Spleen (tissue), 11 donors: Measurements from ENCODE around the gene NUP98. TPM values are rescaled to one million over a fixed set of nuclear protein-coding genes. Genes with fewer than 3 reads are reported as not detected.

Experiments
- DNase-seq: peaks from one replicate; pipeline ENCODE4 v3.0.0-alpha.2; 2020
- H3K27ac ChIP-seq, 8 donors: fragments of 200-600 bp; sonication (generic) in 7 of 8; 1 replicate in 4 of 8; 2 replicates in 4 of 8; pipeline versions ENCODE4 v1.5.0 to v1.8.0; 2016 to 2021; ENCODE audit warnings: inconsistent platforms in 4 of 8, mild to moderate bottlenecking in 4 of 8, moderate library complexity in 1 of 8
- H3K27me3 ChIP-seq, 7 donors: fragments of 200-600 bp; sonication (generic) in 6 of 7; replicated peaks in 1 of 7; 1 replicate in 4 of 7; 2 replicates in 3 of 7; pipeline versions ENCODE4 v1.5.0 to v1.8.0; 2016 to 2021; ENCODE audit warnings: inconsistent platforms in 3 of 7, mild to moderate bottlenecking in 1 of 7
- H3K36me3 ChIP-seq, 6 donors: fragments of 200-600 bp; sonication (generic) in 5 of 6; 1 replicate in 4 of 6; 2 replicates in 2 of 6; pipeline versions ENCODE4 v1.5.0 to v1.8.0; 2016 to 2021; ENCODE audit warnings: inconsistent platforms in 2 of 6
- H3K4me1 ChIP-seq, 6 donors: fragments of 200-600 bp; sonication (generic) in 5 of 6; 1 replicate in 3 of 6; 2 replicates in 3 of 6; pipeline versions ENCODE4 v1.5.0 to v1.8.0; 2016 to 2021; ENCODE audit warnings: inconsistent platforms in 3 of 6
- H3K4me3 ChIP-seq, 8 donors: fragments of 200-600 bp; sonication (generic) in 7 of 8; 1 replicate in 4 of 8; 2 replicates in 4 of 8; pipeline versions ENCODE4 v1.5.0 to v1.8.0; 2016 to 2021; ENCODE audit warnings: inconsistent platforms in 4 of 8, mild to moderate bottlenecking in 4 of 8, moderate library complexity in 2 of 8
- H3K9me3 ChIP-seq, 8 donors: fragments of 200-600 bp; sonication (generic) in 7 of 8; 1 replicate in 4 of 8; 2 replicates in 4 of 8; pipeline versions ENCODE4 v1.5.0 to v1.8.0; 2016 to 2021; ENCODE audit warnings: inconsistent platforms in 4 of 8
- POLR2A ChIP-seq, 3 donors: fragments of 450-650 bp; IDR thresholded peaks; one replicate each; pipeline ENCODE4 v1.5.1; 2017; ENCODE audit warnings: antibody characterized with exemption in 3 of 3, mild to moderate bottlenecking in 1 of 3
- POLR2AphosphoS5 ChIP-seq, 3 donors: sonication (generic); formaldehyde crosslinking; IDR thresholded peaks; one replicate each; pipeline ENCODE4 v1.5.1; 2017; ENCODE audit warnings: antibody characterized with exemption in 3 of 3
- WGBS, 5 donors: extraction: QIAGEN DNeasy Blood & Tissue Kit in 3 of 5; methylation state at CpG; one replicate each; pipeline versions ENCODE4 v1.1.5 to v1.1.7; 2013 to 2018; 5-methylcytosine and 5-hydroxymethylcytosine counted together
- intact Hi-C: fragments of 100-400 bp; cut with DNase I; formaldehyde crosslinking; loops from one replicate; pipeline ENCODE4 v1.15.0; 2023; ENCODE audit warnings: low total_unique reads
- polyA plus RNA-seq, 3 donors: library from polyadenylated mRNA; stranded (reverse); fragments of 200-250 nt; gene quantifications; one replicate each; pipeline ENCODE4 v1.2.1, GENCODE V29; 2013
- total RNA-seq, 7 donors: library from RNA; depleted of rRNA in 3 of 7; stranded (reverse); fragments of >200 nt in 3 of 7; fragmentation: NEBNext Ultra II Directional in 4 of 7; extraction: Animal tissue kit (Norgen Biotek cat#: 25700) in 4 of 7; gene quantifications; one replicate each; pipeline versions ENCODE4 v1.1.0 to v1.2.1, GENCODE V29; 2016 to 2021
- TF ChIP-seq, protein P1 (sequence below), 11 experiments: fragments of 200-600 bp in 7 of 11; fragments of 450-650 bp in 4 of 11; sonication (generic) in 4 of 11; IDR thresholded peaks in 8 of 11; conservative IDR thresholded peaks in 3 of 11; 1 replicate in 7 of 11; 2 replicates in 4 of 11; pipeline versions ENCODE4 v1.4.0 to v1.8.0; 2016 to 2021; ENCODE audit warnings: antibody characterized with exemption in 11 of 11, inconsistent platforms in 4 of 11, mild to moderate bottlenecking in 1 of 11
- donor health status: healthy with polysubstance abuse.
- donor health status: DM: no; HTN: no; CAD: no; lungs with moderate emphysema.
- donor health status: DM: no; HTN: no; CAD: no.
- donor health status: Bipolar disorder and iron deficiency.
- donor health status: healthy.
- donor health status: DM: no; HTN: no; CAD: no.
- donor health status: DM: yes; HTN: yes; CAD: no.

NUP98 gene
- total and polyA plus RNA-seq, 10 donors: 12.6 to 171 (median 88.7) TPM

GRCh38 chr11:3675971-3676370, 121.4 kb downstream of the NUP98 start:
- TF ChIP-seq, protein P1, sequence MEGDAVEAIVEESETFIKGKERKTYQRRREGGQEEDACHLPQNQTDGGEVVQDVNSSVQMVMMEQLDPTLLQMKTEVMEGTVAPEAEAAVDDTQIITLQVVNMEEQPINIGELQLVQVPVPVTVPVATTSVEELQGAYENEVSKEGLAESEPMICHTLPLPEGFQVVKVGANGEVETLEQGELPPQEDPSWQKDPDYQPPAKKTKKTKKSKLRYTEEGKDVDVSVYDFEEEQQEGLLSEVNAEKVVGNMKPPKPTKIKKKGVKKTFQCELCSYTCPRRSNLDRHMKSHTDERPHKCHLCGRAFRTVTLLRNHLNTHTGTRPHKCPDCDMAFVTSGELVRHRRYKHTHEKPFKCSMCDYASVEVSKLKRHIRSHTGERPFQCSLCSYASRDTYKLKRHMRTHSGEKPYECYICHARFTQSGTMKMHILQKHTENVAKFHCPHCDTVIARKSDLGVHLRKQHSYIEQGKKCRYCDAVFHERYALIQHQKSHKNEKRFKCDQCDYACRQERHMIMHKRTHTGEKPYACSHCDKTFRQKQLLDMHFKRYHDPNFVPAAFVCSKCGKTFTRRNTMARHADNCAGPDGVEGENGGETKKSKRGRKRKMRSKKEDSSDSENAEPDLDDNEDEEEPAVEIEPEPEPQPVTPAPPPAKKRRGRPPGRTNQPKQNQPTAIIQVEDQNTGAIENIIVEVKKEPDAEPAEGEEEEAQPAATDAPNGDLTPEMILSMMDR (IDR thresholded peaks at IDR 0.05 in 8 of 11, conservative IDR thresholded peaks at IDR 0.05 in 3 of 11): no peak
- TF ChIP-seq POLR2AphosphoS5 (IDR thresholded peaks at IDR 0.05) (no peak), POLR2A (IDR thresholded peaks at IDR 0.05) (no peak)
- H3K9me3 ChIP-seq: no peaks in the 10 kb centered on the region
- no peak overlapping the region for H3K27ac ChIP-seq
- DNase-seq: no peak
- H3K27me3 ChIP-seq: no peaks in the 10 kb centered on the region
- peaks cover 11 to 100% (median 96%) of the 10 kb centered on the region in 6 donors for H3K36me3 ChIP-seq
- H3K4me3 ChIP-seq: no peak overlapping the region
- H3K4me1 ChIP-seq: no peaks in the 10 kb centered on the region
- intact Hi-C loops: no loop called here
- 97 to 99% (median 98%) methylated on average over 11 of the region's 11 CpGs for WGBS, 5 donors

- WGBS, 5 donors: 86 to 100% (median 100%) methylated on average over 1 of the region's 1 CpG
- Histone ChIP-seq H3K27ac (no peak overlapping the region), H3K9me3 (no peaks in the 10 kb centered on the region), H3K4me1 (no peaks in the 10 kb centered on the region), H3K36me3 (peaks cover 9 to 100% (median 97%) of the 10 kb centered on the region in 6 donors), H3K27me3 (no peaks in the 10 kb centered on the region), H3K4me3 (no peak overlapping the region)
- TF ChIP-seq POLR2AphosphoS5 (IDR thresholded peaks at IDR 0.05) (no peak), POLR2A (IDR thresholded peaks at IDR 0.05) (no peak)
- TF ChIP-seq, protein P1 (IDR thresholded peaks at IDR 0.05 in 8 of 11, conservative IDR thresholded peaks at IDR 0.05 in 3 of 11): no peak
- no peak for DNase-seq
- intact Hi-C loops: no loop called here
Measured at GRCh38 chr11:3674189-3674588, 123.2 kb downstream of the NUP98 start.

- WGBS, 5 donors: 81 to 92% (median 88%) methylated on average over 9 of the region's 9 CpGs
- H3K9me3 ChIP-seq: no peaks in the 10 kb centered on the region
- H3K4me1 ChIP-seq: no peaks in the 10 kb centered on the region
- H3K36me3 ChIP-seq: peaks cover 5 to 100% (median 97%) of the 10 kb centered on the region in 6 donors
- no peak for DNase-seq
- no peak within 1 kb of the TSS for H3K27ac ChIP-seq
- no peak for TF ChIP-seq POLR2A (IDR thresholded peaks at IDR 0.05)
- TF ChIP-seq, protein P1 (IDR thresholded peaks at IDR 0.05 in 8 of 11, conservative IDR thresholded peaks at IDR 0.05 in 3 of 11): no peak
- no peak for TF ChIP-seq POLR2AphosphoS5 (IDR thresholded peaks at IDR 0.05)
- no peak within 1 kb of the TSS for H3K4me3 ChIP-seq
- intact Hi-C loops: no loop called here
- no peaks in the 10 kb centered on the region for H3K27me3 ChIP-seq
Measured at GRCh38 chr11:3671334-3672254, 125.8 kb downstream of the NUP98 start, which contains the start of gene CHRNA10. CHRNA10 (minus strand) TSS chr11:3671384; CDS start chr11:3671312, 72 bp downstream.

DNA sequence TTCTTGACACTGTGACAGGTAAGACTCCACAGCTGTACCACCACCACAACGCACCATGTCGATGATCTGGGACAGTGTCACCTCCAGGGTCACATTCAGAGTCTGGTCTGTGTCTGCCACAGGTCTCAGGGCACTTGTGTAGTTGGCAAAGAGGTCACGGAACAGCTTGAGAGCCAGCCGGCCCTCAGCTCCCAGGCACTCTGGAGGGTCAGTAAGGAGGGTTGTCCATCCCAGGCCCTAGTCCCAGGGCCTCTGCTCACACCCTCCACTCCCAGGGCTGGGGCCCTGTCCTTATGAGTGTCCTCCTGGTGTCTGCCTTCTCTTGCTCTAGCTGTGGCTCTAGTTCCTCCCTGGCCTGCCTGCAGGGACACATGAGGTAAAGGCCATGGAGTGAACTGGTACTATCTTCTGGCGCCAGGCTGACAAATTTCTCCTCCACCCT, 127.6 kb downstream of the NUP98 start:
- Histone ChIP-seq H3K9me3 (no peaks in the 10 kb centered on the region), H3K27ac (no peak overlapping the region), H3K27me3 (no peaks in the 10 kb centered on the region), H3K4me1 (no peaks in the 10 kb centered on the region), H3K4me3 (no peak overlapping the region), H3K36me3 (peaks cover 0 to 100% (median 94%) of the 10 kb centered on the region in 6 donors)
- TF ChIP-seq POLR2A (IDR thresholded peaks at IDR 0.05) (no peak), POLR2AphosphoS5 (IDR thresholded peaks at IDR 0.05) (no peak)
- TF ChIP-seq, protein P1 (IDR thresholded peaks at IDR 0.05 in 8 of 11, conservative IDR thresholded peaks at IDR 0.05 in 3 of 11): no peak
- intact Hi-C loops: no loop called here
- 88 to 96% (median 93%) methylated on average over 4 to 5 of the region's 5 CpGs for WGBS, 5 donors
- no peak for DNase-seq
